ENCODE measurements around the gene ARSI.

GRCh38 chr5:150309101-150309885 lies 6.6 kb upstream of the ARSI start:
- no peak for TF ChIP-seq CTCF (conservative IDR thresholded peaks at IDR 0.05; ENCODE audit: low read depth, low read length)
- TF ChIP-seq USF2 (IDR thresholded peaks at IDR 0.05; ENCODE audit: low read depth, low read length): no peak
- TF ChIP-seq RCOR1 (IDR thresholded peaks at IDR 0.05; ENCODE audit: insufficient replicate concordance, low read length): no peak
- no peak for TF ChIP-seq POLR2A (IDR thresholded peaks at IDR 0.05; ENCODE audit: low read depth, low read length)
- no peak for TF ChIP-seq MAZ (IDR thresholded peaks at IDR 0.05; ENCODE audit: borderline replicate concordance, low read depth, low read length)
- TF ChIP-seq NFE2L2 (IDR thresholded peaks at IDR 0.05; ENCODE audit: low read depth, low read length): no peak
- no peak for TF ChIP-seq SMC3 (IDR thresholded peaks at IDR 0.05; ENCODE audit: low read depth, low read length)
